ENCODE data around the gene WDFY2. TPM values are rescaled to one million over a fixed set of nuclear protein-coding genes. Genes with fewer than 3 reads are reported as not detected.

The WDFY2 gene
- total and polyA plus RNA-seq, 10 of the 15 experiments (the other 5 are each of a cell fraction or from before 2014, with no cell fraction given) = 2.1 to 13.0 (median 8.1) TPM

DNA sequence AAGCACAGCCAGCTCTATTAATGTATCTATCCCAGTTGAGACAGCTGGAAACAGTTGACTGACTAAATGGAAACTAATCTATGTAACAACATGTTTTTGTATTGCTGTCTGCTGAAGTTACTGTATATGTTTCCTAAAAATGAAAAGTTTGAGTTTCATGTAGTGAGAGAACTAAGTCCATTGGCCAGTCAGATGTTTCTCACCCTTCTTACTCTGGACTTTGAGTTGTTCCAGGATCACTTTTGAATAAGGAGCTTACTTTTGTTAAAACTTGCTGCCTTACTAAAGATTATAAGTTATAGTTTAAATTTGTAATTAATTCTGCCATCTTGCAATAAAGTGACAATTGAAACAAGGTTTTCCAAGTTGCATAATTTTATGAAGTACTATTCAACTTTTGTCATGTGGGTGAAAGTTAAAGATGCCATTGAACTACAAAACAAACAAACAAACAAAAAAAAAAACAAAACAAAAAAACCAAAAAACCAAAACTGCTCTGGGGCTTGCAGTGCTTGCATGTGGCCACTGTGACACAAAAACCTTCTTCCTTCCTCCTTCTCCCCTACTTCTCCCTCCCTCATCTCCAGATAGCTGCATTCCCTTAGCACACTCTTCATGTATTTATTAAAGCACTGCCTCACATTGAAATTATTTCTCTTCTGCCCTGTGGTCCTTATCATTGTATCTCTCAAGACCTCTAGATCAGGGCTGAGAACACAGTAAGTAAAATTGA lies 15.3 kb downstream of the WDFY2 start:
- Histone ChIP-seq H3K27me3 (replicated peaks in 1 of 2; ENCODE audit: control insufficient read depth in 2 of 2, insufficient read depth in 2 of 2, low read length in 1 of 2) (no peaks in the 10 kb centered on the region), H3K9me3 (replicated peaks; ENCODE audit: control insufficient read depth, insufficient read depth, low read length) (no peaks in the 10 kb centered on the region), H3K9ac (ENCODE audit: control insufficient read depth, insufficient read depth, low read length) (no peak overlapping the region), H4K20me1 (ENCODE audit: control insufficient read depth, insufficient read depth) (no peaks in the 10 kb centered on the region), H3K27ac (ENCODE audit: control insufficient read depth, insufficient read depth) (no peak overlapping the region), H3K4me1 (ENCODE audit: control insufficient read depth, insufficient read depth, low read length) (no peaks in the 10 kb centered on the region), H2AFZ (ENCODE audit: control insufficient read depth, low read depth, low read length) (no peak overlapping the region), H3K79me2 (ENCODE audit: control insufficient read depth, insufficient read depth, low read length) (peaks cover 4% of the 10 kb centered on the region), H3K4me3 (no peak overlapping the region), H3K36me3 (ENCODE audit: control insufficient read depth in 2 of 2, insufficient read depth in 2 of 2, low read length in 1 of 2) (no peaks in the 10 kb centered on the region), H3K4me2 (ENCODE audit: control insufficient read depth, insufficient read depth) (no peak overlapping the region)
- SMC1A ChIA-PET (ENCODE audit: uncharacterized antibody, unreplicated experiment) = interaction anchor here (0.7 to 1.5 kb wide), 3 partner anchors 8 to 14 kb away, joined by 4 to 7 read pairs (median 6); no protein-coding TSS in a partner anchor
- intact Hi-C loops (cut with micrococcal nuclease; ENCODE audit: unreplicated experiment) = no loop called here
- CTCF ChIA-PET = interaction anchor here (0.5 to 1.0 kb wide), 3 partner anchors 13 to 159 kb away, joined by 3 to 5 read pairs (median 4); no protein-coding TSS in a partner anchor
- peak; percentile 69 for ATAC-seq
- RAD21 ChIA-PET (ENCODE audit: unreplicated experiment) = interaction anchor here (1.2 kb wide), 1 partner anchor 14 kb away, joined by 8 read pairs; no protein-coding TSS in a partner anchor
- TF ChIP-seq NFYB (IDR thresholded peaks at IDR 0.05; ENCODE audit: insufficient read depth, low read depth, low read length) = no peak
- peak in 2 of 3 experiments; percentile 16 to 20; a peak in 2 of 6 replicates for TF ChIP-seq CTCF (IDR thresholded peaks at IDR 0.05 in 2 of 3, conservative IDR thresholded peaks at IDR 0.05 in 1 of 3; ENCODE audit: control insufficient read depth in 2 of 3, extremely low read depth in 1 of 3, insufficient read depth in 1 of 3, low read depth in 3 of 3, low read length in 3 of 3)
- in situ Hi-C loops (cut with MboI) = no loop called here
- no TSS peak for BruUV-seq (replicated peaks)
- FAIRE-seq = no peak
- DNase-seq (ENCODE audit: low read depth, low spot score) = no peak
- POLR2A ChIA-PET = interaction anchor here (0.7 to 0.9 kb wide), 3 partner anchors 13 to 1025 kb away, joined by 3 to 4 read pairs (median 4); no protein-coding TSS in a partner anchor

DNA sequence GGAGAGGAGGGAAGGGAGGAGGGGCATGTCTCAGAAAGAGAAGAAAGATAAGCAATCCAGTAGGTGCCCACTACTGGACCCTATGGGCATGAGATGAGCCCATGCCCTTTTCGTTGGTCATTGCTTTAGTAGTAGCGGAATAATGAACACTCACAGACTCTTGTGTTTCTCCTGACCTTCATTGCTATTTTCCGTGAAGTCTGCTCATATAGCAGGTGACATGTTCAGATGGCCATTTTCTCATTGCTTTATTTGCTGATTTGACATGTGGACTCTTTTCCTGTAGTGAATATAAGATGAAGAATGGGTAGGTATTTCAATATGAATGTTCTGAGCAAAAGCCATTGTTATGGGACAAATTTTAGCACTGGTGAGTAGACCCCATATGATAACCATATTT lies 16.4 kb downstream of the WDFY2 start:
- Histone ChIP-seq H3K27me3 (replicated peaks in 1 of 2; ENCODE audit: control insufficient read depth in 2 of 2, insufficient read depth in 2 of 2, low read length in 1 of 2) (no peaks in the 10 kb centered on the region), H3K9me3 (replicated peaks; ENCODE audit: control insufficient read depth, insufficient read depth, low read length) (no peaks in the 10 kb centered on the region), H4K20me1 (ENCODE audit: control insufficient read depth, insufficient read depth) (no peaks in the 10 kb centered on the region), H3K4me3 (no peak overlapping the region), H3K79me2 (ENCODE audit: control insufficient read depth, insufficient read depth, low read length) (peaks cover 3% of the 10 kb centered on the region), H3K4me2 (ENCODE audit: control insufficient read depth, insufficient read depth) (no peak overlapping the region), H3K27ac (ENCODE audit: control insufficient read depth, insufficient read depth) (no peak overlapping the region), H3K36me3 (ENCODE audit: control insufficient read depth in 2 of 2, insufficient read depth in 2 of 2, low read length in 1 of 2) (no peaks in the 10 kb centered on the region), H3K4me1 (ENCODE audit: control insufficient read depth, insufficient read depth, low read length) (no peaks in the 10 kb centered on the region), H3K9ac (ENCODE audit: control insufficient read depth, insufficient read depth, low read length) (no peak overlapping the region), H2AFZ (ENCODE audit: control insufficient read depth, low read depth, low read length) (no peak overlapping the region)
- in situ Hi-C loops (cut with MboI) (no loop called here), intact Hi-C loops (cut with micrococcal nuclease; ENCODE audit: unreplicated experiment) (no loop called here)
- ChIA-PET CTCF (no interaction called here), RAD21 (ENCODE audit: unreplicated experiment) (no interaction called here), POLR2A (no interaction called here), SMC1A (ENCODE audit: uncharacterized antibody, unreplicated experiment) (interaction anchor here (0.6 kb wide), 1 partner anchor 13 kb away, joined by 3 read pairs; no protein-coding TSS in a partner anchor)
- no TSS peak for BruUV-seq (replicated peaks)
- DNase-seq (ENCODE audit: low read depth, low spot score) = no peak
- no peak for ATAC-seq
- 97% methylated on average over 3 of the region's 3 CpGs for WGBS (ENCODE audit: insufficient coverage, insufficient replicate concordance, low lambda C conversion rate, missing lambda C conversion rate)
- TF ChIP-seq ZNF274 (IDR thresholded peaks at IDR 0.05; ENCODE audit: insufficient read depth, insufficient read length) = no peak
- no peak for TF ChIP-seq JUND (IDR thresholded peaks at IDR 0.05; ENCODE audit: low read depth, low read length)
- no peak for TF ChIP-seq ELK1 (IDR thresholded peaks at IDR 0.05; ENCODE audit: low read depth, low read length)
- TF ChIP-seq ETV6 (conservative IDR thresholded peaks at IDR 0.05 in 1 of 2, IDR thresholded peaks at IDR 0.05 in 1 of 2; ENCODE audit: borderline replicate concordance in 1 of 2, low read depth in 1 of 2) = no peak
- TF ChIP-seq CHD4 (IDR thresholded peaks at IDR 0.05) = no peak
- no peak for TF ChIP-seq MXI1 (IDR thresholded peaks at IDR 0.05; ENCODE audit: low read depth, low read length)
- FAIRE-seq = no peak

All from GM12878 (cell line).